ENCODE data around the gene MVB12B. TPM values are rescaled to one million over a fixed set of nuclear protein-coding genes. Genes with fewer than 3 reads are reported as not detected.

MVB12B gene
- total and polyA plus RNA-seq, 2 of the 4 experiments (the other 2 are of a cell fraction): 2.0 to 4.0 TPM

DNA sequence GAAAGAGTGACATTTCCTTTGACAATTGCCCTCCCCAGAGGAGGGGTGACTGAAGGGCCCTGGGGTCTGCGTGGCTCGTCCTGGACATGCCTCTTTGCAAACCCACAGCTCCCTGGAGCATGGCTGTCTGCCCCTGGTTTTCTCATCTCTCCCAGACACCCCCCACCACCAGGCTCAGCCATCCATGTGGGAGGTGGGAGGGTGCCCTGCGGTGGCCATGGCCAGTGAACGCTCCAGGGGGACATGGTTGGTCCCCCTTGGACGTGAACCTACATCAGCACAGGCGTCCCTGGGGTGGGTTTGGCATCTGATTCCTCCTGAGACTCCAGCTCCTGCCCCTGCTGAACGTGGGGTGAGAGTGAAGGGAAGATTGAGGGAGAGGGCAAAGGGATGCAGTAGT lies 219.4 kb downstream of the MVB12B start:
- H2AFZ ChIP-seq (replicated peaks; ENCODE audit: low read length, poor library complexity): no peak overlapping the region
- H2BK20ac ChIP-seq (ENCODE audit: low read depth, low read length): no peak overlapping the region
- H3K56ac ChIP-seq (ENCODE audit: extremely low read depth, insufficient read depth, low read length): no peak overlapping the region
- no peaks in the 10 kb centered on the region; the same call in 1 of the 2 replicates for H3K9me1 ChIP-seq (ENCODE audit: insufficient read depth, low read length)
- POLR2A ChIA-PET (ENCODE audit: unreplicated experiment): no interaction called here
- no peak overlapping the region for H3K4ac ChIP-seq (ENCODE audit: low read depth, low read length)
- H3K79me1 ChIP-seq (ENCODE audit: low read depth in 1 of 2, low read length in 2 of 2): no peaks in the 10 kb centered on the region
- no peak overlapping the region for H3K4me2 ChIP-seq (ENCODE audit: low read depth, low read length)
- H3K4me3 ChIP-seq (ENCODE audit: insufficient read depth, low read depth, low read length): no peak overlapping the region
- H4K91ac ChIP-seq (ENCODE audit: insufficient read depth, low read depth, low read length): no peak overlapping the region
- H4K8ac ChIP-seq (ENCODE audit: low read depth in 2 of 2, low read length in 2 of 2): no peak overlapping the region
- peaks cover 2% of the 10 kb centered on the region; the same call in 1 of the 2 replicates for H4K20me1 ChIP-seq (ENCODE audit: insufficient read depth, low read length)
- dilution Hi-C loops (cut with HindIII; ENCODE audit: low sequenced_read_pairs, unreplicated experiment): no loop called here
- intact Hi-C loops (cut with micrococcal nuclease): no loop called here
- H2BK5ac ChIP-seq (ENCODE audit: low read depth, low read length, poor library complexity, severe bottlenecking): no peak overlapping the region
- H2BK120ac ChIP-seq (ENCODE audit: low read depth, low read length): no peak overlapping the region
- in situ Hi-C loops (cut with MboI; ENCODE audit: low sequenced_read_pairs): no loop called here
- no peak overlapping the region for H3K9ac ChIP-seq (ENCODE audit: low read depth, low read length)
- H3K27ac ChIP-seq (ENCODE audit: insufficient read depth, low read length): no peak overlapping the region
- no peaks in the 10 kb centered on the region for H3K36me3 ChIP-seq (ENCODE audit: control insufficient read depth, insufficient read depth, low read length)
- ATAC-seq (ENCODE audit: low read depth) (no peak), DNase-seq (no peak)
- H3K4me1 ChIP-seq (ENCODE audit: control insufficient read depth, insufficient read depth, low read length): no peaks in the 10 kb centered on the region
- H3K18ac ChIP-seq (ENCODE audit: low read depth, low read length): no peak overlapping the region
- no CpG with 5 or more reads among the region's 7 CpGs for WGBS, 2 experiments (ENCODE audit: extremely low coverage in 2 of 2, insufficient read length in 1 of 2)
- no peak overlapping the region for H3K23ac ChIP-seq (ENCODE audit: low read depth, low read length)
- no peak overlapping the region for H4K5ac ChIP-seq (ENCODE audit: low read depth, low read length)
- H2AK5ac ChIP-seq (ENCODE audit: low read depth, low read length): no peak overlapping the region
- no peak overlapping the region for H3K14ac ChIP-seq (replicated peaks; ENCODE audit: low read depth, low read length)
- BruUV-seq (replicated peaks): no TSS peak
- H3K9me3 ChIP-seq (ENCODE audit: control insufficient read depth, insufficient read depth, low read length): 0 out of 2 replicates have a peak, but pooled peaks cover 2% of the 10 kb centered on the region
- H2BK15ac ChIP-seq (ENCODE audit: low read depth, low read length): no peak overlapping the region
- CTCF ChIA-PET: no interaction called here
- TF ChIP-seq, protein P1, sequence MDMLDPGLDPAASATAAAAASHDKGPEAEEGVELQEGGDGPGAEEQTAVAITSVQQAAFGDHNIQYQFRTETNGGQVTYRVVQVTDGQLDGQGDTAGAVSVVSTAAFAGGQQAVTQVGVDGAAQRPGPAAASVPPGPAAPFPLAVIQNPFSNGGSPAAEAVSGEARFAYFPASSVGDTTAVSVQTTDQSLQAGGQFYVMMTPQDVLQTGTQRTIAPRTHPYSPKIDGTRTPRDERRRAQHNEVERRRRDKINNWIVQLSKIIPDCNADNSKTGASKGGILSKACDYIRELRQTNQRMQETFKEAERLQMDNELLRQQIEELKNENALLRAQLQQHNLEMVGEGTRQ (IDR thresholded peaks at IDR 0.05; ENCODE audit: low read depth, low read length): no peak
- TF ChIP-seq RFX5 (IDR thresholded peaks at IDR 0.05; ENCODE audit: low read depth, low read length) (no peak), SMC3 (IDR thresholded peaks at IDR 0.05; ENCODE audit: low read depth, low read length) (no peak), NFE2L2 (IDR thresholded peaks at IDR 0.05; ENCODE audit: low read depth, low read length) (no peak), CEBPB (IDR thresholded peaks at IDR 0.05; ENCODE audit: low read depth, low read length) (no peak), FOS (IDR thresholded peaks at IDR 0.05; ENCODE audit: low read depth, low read length) (no peak), CHD1 (IDR thresholded peaks at IDR 0.05; ENCODE audit: low read depth, low read length) (no peak), MXI1 (IDR thresholded peaks at IDR 0.05; ENCODE audit: borderline replicate concordance, low read depth, low read length) (no peak), BHLHE40 (IDR thresholded peaks at IDR 0.05; ENCODE audit: low read depth, low read length) (no peak), RAD21 (IDR thresholded peaks at IDR 0.05; ENCODE audit: low read length) (no peak), MAFK (IDR thresholded peaks at IDR 0.05; ENCODE audit: low read depth, low read length) (no peak)
- TF ChIP-seq, protein P2, sequence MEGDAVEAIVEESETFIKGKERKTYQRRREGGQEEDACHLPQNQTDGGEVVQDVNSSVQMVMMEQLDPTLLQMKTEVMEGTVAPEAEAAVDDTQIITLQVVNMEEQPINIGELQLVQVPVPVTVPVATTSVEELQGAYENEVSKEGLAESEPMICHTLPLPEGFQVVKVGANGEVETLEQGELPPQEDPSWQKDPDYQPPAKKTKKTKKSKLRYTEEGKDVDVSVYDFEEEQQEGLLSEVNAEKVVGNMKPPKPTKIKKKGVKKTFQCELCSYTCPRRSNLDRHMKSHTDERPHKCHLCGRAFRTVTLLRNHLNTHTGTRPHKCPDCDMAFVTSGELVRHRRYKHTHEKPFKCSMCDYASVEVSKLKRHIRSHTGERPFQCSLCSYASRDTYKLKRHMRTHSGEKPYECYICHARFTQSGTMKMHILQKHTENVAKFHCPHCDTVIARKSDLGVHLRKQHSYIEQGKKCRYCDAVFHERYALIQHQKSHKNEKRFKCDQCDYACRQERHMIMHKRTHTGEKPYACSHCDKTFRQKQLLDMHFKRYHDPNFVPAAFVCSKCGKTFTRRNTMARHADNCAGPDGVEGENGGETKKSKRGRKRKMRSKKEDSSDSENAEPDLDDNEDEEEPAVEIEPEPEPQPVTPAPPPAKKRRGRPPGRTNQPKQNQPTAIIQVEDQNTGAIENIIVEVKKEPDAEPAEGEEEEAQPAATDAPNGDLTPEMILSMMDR (conservative IDR thresholded peaks at IDR 0.05; ENCODE audit: low read depth, low read length): no peak
- TF ChIP-seq, protein P3, sequence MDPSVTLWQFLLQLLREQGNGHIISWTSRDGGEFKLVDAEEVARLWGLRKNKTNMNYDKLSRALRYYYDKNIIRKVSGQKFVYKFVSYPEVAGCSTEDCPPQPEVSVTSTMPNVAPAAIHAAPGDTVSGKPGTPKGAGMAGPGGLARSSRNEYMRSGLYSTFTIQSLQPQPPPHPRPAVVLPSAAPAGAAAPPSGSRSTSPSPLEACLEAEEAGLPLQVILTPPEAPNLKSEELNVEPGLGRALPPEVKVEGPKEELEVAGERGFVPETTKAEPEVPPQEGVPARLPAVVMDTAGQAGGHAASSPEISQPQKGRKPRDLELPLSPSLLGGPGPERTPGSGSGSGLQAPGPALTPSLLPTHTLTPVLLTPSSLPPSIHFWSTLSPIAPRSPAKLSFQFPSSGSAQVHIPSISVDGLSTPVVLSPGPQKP (IDR thresholded peaks at IDR 0.05; ENCODE audit: borderline replicate concordance, low read depth, low read length): no peak
- H3K27me3 ChIP-seq (ENCODE audit: control insufficient read depth, insufficient read depth, low read length): peaks cover 37% of the 10 kb centered on the region
- no peak overlapping the region for H2AK9ac ChIP-seq (replicated peaks; ENCODE audit: low read depth, low read length, poor library complexity)
